Measurements from ENCODE around the gene IRF7. TPM values are rescaled to one million over a fixed set of nuclear protein-coding genes. Genes with fewer than 3 reads are reported as not detected.

IRF7 gene
- total RNA-seq, 1 donor from 2014 or later: 130 TPM

DNA sequence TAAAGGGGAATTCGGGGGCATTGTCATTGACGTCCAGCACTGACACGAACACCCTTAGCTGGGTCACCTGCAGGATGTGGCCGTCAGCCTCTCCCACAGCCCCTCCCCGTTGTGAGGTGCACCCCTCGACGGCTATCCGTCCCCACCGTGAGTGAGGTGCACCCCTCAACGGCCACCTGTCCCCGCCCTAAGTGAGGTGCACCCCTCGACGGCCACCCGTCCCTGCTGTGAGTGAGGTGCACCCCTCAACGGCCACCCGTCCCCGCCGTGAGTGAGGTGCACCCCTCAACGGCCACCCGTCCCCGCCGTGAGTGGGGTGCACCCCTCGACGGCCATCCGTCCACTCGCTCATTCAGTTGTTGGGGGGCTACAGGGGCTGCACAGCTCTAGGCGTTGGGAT is 6.1 kb upstream of the IRF7 start:
- intact Hi-C loops (cut with micrococcal nuclease): no loop called here

DNA sequence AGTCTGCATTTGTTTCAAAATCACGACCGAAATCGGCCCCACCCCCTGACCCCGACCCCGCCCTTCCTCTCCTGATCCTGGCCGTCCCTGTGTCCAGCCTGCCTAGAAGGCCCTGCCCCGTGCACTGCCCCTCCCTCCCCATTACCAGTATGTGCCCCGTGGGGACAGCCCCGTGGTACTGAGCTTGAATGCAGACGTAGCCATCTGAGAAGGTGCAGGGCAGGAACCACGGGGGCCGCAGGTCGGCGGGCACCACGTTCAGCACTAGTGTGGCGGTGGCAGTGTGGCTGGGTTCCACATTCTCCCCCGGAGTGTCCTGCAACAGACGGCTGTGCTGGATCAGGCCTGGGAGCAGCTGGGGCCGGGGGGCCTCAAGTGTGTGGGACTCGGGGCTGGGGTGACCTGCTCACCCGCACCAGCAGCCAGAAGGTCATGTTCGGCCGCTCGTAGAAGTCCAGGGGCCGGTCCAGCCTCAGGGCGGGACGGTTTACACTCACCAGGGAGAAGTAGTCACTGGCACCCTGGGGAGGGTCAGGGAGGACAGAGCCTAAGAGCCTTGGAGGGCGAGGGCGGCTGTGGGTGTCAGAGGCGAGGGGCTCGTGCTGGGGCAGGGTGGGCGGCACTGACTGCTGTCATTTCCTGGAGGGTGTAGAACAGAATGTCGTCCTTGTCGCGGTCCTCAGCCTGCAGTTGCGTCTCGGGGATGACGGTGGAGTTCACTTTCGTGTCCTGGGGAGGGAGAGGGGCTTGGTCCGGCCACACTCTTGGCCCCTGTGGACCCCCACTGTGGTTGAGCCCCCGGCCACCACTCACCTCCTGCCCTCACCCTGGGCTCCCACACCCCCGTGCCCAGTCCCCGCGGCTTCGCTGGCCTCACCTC is 5.4 kb upstream of the IRF7 start:
- intact Hi-C loops (cut with micrococcal nuclease): no loop called here

DNA sequence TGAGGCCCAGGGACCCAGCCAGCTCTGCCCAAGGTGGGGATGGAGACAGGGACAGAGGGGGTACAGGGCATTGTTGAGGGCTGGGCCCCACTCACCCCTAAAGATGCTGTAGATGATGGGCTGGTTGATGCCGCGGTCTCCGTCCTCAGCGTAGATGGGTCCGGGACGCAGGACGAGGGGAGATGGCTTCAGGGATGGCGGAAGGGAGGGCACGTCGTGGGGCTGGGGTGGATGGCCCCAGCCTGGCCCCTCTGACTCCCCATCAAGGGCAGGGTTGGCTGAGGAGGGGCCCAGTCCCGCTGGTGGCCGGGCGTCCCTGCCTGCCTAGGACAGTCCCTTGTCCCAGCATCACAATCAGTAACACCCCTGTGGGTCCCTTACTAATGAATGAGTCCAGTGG is 4.5 kb upstream of the IRF7 start:
- intact Hi-C loops (cut with micrococcal nuclease): no loop called here

DNA sequence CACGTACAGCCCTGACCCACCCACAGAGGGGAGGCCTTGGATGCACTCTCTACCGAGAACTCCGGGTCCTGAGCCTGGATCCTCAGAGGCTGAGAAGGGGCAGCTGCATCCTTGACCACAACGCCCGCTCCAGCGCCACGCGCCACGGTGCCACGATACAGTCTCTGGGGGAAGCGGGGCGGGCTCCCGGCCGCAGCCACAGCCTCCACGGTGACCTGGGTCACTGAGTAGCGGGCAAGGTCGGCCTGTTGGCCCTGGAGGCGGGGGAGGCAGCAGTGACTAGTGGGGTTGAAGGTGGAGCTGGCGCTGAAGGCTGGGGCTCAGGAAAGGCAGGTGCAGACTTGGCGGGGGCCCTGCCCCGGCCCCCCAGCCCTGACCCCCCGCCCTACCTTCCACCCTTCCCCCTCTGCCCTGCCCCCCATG is 3.9 kb upstream of the IRF7 start:
- intact Hi-C loops (cut with micrococcal nuclease): no loop called here

DNA sequence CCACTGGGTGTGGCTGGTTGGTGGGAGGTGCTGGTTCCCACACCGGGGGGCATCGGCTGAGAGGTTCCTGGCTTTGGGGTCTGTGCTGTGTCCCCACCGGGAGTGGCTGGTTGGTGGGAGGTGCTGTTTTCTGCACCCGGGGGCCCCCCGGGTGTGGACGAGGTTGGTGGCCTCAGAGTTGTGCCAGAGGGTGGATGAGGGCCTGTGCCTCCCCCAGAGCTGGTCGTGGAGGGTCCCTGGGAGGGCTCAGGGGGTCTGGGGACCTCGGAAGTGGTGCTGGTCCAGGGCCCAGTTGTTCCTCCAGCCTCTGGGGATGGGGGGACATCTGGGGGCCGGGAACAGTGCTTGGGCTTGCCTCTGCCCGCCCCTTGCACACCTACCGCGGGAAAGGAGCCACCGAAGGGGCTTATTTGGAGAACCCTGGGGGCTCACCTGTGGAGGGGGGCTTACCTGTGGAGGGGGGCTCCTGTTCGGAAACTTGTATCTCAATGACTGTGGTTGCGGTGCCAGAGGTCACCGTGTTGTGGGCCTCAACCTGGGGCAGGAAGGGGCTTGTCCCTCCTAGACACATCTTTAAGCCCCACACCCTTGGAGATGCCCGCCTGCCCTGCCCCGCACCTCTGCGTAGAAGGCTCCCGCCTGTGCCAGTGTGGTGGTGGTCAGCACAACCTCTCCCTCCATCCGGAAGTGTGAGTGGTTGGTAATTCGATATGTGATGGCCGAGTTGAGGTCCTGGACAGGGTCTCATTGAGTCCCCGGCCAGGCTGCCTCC is 3.3 kb upstream of the IRF7 start:
- intact Hi-C loops (cut with micrococcal nuclease): no loop called here

DNA sequence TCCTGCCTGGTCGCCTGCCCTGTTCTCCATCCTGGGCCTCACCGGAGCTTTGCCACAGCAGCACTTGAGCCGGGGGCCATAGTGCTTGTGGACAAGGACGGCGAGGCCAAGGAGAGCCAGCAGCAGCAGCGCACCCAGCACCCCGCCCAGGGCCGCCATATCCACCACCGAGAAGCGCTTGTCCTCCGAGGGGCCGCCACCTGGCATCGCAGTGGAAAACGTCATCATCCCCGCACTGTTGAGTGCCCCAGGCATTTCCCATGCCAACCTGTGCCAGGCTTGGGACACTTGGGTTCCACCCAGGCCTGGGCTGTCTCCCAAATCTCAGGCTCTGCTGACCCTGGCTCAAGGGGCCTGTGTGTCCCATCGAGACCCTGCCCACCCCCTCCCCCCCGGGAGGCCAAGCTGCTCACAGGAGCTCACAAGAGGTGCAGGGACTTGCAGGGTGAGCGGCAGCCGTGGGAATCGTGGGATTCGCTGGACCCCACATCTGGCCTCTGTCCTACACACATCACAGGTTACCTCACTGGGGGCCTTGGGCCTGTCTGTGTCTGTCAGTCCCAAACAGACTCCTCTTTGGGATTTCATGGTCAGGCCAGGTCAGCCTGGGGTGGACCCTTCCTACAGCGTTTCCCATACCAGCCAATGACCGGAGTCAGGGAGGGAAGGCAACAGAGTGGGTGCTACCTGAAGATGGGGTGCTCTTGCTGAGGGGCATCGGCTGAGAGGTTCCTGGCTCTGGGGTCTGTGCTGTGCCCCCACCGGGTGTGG is 2.3 kb upstream of the IRF7 start:
- intact Hi-C loops (cut with micrococcal nuclease): loop anchor here (2.0 kb wide), 1 partner anchor 179 kb away; no protein-coding TSS in a partner anchor

DNA sequence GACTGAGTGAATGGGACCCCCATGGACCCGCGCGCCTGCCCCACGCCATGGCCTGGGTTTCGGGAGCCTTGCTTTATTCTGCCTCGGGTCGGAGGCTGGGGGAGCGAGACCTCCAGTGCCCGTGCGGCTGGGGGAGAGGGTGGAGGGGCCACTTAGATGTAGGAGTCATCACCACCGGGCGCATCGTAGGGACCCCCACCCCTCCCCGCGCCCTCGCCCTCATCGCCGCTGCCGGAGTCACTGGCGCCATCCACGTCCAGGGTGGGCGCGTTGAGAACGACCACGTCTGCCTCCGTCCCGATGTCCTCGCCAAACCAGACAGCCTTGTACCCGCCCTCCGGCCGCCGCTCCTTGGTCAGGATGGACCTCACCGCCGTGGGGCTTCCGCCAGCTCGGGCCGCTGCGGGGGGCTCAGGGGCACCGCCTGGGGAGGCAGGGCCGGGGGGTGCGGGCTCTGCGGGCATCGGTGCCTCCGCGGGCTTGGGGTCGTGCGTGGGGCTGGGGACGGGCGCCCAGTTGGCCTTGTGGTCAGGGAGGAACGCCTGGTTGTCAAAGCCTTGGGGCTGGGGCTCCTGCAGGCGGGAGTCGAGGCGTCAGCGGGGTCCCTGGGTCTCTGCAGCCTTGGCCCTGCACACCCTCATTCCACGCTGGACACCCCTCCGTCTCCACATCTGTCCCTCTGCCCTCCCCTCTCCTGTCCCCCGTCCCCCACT is 1.6 kb upstream of the IRF7 start:
- intact Hi-C loops (cut with micrococcal nuclease): loop anchor here (2.0 kb wide), 1 partner anchor 179 kb away; no protein-coding TSS in a partner anchor

DNA sequence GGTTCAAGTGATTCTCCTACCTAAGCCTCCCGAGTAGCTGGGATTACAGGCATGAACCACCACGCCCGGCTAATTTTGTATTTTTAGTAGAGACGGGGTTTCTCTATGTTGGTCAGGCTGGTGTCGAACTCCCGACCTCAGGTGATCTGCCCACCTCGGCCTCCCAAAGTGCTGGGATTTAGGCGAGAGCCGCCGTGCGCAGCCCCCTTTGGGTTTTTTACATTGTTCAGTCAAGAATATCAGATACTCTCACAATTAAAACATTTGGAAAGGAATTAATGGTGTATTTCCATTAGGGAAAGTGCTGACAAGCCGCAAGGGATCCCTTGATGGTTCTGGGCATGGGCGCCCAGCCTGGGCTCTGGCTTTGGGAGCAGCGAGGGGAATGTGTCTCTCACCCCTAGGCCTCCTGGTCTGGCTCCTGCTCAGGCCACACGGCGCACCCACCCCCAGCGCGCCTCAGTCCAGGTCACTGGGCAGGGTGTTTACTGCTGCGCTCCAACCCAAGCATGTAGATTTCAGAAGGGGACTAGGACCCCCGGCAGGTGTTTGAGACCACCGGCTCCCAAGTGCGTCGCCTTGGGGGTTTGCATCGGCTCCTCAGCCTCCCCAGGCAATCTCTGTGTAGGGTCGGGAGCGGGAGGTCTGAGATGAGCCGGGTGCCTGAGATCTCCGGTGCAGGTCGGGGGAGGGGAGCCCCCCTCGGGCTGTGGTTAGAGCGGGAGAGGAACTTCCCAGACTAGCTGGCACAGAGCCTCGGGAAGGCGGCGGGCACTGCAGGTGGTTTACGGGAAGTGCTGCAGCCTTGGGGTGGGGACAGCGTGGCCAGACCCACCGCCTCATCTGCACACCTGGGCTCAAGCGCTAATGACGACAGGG is 809 bp upstream of the IRF7 start:
- intact Hi-C loops (cut with micrococcal nuclease): loop anchor here (1.0 to 2.0 kb wide), 7 partner anchors 28 to 180 kb away; partner anchors contain the start of genes HRAS, LMNTD2, PHRF1 and RASSF7

DNA sequence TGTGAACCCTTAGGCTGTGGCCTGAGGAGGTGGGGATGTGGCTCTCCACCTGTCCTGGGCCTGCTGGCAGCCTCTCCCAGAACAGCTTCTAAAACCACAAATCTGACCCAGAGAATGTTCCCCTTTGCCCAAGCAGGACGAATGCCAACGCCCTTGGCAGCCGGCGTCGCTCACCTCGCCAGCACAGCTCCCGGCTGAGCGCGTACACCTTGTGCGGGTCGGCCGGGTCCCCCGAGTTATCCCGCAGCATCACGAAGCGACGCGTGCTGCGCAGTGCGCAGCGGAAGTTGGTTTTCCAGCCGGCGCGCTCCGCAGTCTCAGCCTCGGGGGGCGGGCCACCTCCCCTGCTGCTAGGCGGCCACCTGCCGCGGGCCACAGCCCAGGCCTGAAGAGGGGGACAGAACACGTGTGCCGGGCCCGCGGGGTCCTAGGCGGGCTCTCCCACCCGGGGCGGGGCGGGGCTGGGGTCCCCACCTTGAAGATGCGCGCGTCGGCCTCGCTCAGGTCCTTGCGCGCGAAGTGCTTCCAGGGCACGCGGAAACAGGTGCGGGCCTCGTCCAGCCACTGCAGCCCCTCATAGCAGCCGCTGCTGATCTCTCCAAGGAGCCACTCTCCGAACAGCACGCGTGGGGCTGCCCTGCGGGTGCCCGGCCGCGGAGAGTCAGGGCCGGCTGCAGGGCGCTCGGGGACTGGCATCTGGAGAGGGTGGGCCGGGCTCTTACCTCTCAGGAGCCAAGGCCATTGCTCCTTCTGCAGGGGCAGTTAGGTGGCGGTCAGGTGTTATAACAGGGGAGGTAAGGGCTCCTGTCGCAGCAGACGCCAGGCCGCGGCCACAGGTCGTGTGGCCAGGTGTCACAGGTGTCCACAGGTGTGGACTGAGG is 887 bp downstream of the IRF7 start:
- intact Hi-C loops (cut with micrococcal nuclease): loop anchor here (1.0 to 2.0 kb wide), 2 partner anchors 80 to 132 kb away; partner anchors contain the start of genes DEAF1, TALDO1 and TMEM80

DNA sequence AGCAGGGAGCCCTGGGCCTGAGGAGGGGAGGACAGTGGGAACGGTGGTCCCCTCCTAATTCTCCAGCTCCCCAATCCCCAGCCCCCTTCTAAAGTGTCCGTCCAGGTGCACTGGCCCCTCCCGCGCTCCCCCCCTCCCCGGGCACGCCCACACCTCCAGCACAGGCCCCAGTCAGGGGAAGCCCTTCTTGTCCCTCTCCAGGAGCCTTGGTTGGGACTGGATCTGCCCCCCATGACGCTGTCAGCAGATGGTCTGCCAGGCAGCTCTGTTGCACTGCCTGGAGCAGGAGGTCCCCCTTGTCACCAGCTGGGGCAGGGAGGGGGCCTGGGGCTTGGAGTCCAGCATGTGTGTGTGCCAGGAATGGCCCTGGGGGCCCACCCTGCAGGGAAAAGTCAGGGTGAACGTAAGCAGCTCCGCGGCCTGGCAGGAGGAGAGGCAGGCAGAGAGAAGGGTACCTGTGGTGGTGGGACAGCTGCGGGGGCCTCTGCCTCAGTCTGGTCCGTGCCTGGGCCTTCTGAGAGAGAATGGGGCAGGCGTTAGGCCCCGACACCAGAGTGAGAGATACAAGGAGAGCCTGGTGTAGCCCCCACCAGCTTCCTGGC is 1.6 kb downstream of the IRF7 start:
- intact Hi-C loops (cut with micrococcal nuclease): loop anchor here (2.0 kb wide), 1 partner anchor 133 kb away; the partner anchor contains the start of gene TALDO1

DNA sequence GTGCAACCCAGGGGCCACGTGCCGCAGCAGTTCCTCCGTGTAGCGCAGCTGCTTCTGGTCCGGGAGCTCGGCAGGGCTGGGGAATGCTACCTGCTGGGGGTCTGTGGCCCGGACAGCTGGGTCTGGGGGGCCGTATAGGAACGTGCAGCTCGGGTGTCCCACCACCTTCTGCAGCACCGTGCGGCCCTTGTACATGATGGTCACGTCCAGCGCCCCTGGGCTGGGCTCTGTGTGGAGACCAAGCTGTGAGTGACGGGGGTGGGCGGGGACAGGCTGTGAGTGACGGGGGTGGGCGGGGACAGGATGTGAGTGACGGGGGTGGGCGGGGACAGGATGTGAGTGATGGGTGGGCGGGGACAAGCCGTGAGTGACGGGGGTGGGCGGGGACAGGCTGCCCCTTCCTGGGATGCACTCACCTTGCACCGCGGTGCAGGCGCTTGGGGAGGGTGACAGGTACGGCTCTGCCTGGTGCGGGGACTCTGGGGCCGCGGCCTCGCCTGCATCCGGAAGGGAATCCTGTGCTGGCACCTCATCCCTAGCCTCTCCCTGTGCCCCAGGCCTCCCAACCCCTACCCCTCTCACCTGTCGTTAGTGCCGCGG is 2.3 kb downstream of the IRF7 start:
- intact Hi-C loops (cut with micrococcal nuclease): no loop called here

DNA sequence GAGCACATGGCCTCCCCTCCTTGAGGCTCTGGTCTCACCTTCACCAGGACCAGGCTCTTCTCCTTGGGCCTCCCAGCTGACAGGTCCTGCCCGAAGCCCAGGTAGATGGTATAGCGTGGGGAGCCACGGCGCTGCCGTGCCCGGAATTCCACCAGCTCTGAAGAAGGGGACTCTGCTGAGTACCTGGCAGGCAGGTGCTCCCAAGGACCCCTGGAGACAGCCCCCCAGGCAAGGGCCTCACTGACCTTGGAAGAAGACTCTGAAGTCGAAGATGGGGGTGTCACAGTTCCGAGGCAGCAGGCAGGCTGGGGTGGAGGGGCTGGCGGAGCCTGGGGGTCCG is 2.8 kb downstream of the IRF7 start:
- intact Hi-C loops (cut with micrococcal nuclease): no loop called here

DNA sequence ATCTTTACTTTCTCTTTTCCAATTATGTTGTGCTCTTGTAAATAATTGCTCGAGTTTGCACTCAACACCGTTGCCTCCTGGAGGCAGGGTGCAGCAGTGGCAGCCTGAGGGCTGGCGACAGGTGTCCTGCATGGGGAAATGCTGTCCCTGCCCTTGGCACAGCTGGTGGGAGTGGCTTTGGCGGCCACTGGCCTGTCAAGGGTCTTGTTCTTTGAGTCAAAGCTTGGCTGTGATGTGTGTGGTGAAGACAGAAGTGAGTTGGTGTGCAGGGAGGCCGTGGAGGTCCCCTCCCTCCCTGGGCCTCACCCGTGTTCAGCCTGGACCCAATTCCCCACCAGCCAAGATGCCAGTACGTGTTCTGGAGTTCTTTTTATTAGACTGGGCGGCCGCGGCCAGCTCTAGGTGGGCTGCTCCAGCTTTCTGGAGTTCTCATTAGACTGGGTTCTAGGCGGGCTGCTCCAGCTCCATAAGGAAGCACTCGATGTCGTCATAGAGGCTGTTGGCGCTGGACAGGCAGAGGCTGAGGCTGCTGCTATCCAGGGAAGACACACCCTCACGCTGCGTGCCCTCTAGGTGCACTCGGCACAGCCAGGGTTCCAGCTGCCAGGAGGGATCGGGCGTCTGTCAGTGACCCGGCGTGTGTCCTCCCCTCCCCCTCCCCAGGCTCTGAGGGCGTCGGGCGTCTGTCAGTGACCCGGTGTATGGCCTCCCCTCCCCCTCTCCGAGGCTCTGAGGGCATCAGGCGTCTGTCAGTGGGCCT is 3.4 kb downstream of the IRF7 start:
- intact Hi-C loops (cut with micrococcal nuclease): no loop called here

DNA sequence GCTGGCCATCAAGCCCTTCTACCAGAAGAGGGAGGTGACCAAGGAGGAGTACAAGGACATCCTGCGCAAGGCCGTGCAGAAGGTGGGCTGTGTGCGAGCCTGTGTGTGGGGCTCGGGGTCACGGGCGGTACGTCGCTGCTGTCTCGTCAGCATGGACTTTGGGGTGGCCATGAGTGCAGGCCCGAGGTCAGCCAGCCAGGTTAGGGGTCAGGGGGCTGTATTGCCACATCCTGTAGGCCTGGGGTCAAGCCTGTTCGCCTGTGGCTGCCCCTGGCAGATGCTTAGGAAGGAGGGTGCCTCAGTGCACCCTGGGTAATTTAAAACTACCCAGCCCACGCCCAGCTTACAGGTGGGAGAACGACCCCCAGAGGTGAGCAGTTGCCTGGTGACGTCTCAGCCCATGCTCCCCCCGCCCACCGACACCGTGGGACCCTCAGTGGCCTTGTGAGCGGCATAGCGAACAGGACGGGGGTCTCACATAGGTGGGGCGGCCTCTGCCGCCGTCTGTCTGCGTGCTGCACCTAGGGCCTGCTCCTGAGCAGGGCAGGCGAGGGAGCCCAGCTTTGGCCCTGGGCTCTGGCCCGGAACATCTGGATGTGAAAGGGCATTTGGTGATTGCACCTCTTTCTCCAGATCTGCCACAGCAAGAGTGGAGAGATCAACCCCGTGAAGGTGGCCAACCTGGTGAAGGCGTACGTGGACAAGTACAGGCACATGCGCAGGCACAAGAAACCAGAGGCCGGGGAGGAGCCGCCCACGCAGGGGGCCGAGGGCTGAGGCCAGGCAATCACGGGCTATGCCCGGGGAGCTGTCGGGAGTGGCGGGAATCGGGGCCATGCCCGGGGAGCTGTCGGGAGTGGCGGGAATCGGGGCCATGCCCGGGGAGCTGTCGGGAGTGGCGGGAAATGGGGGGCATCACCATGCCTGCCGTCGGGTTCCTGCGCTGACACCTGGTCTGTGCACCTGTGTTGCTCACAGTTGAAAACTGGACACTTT is 4.5 kb downstream of the IRF7 start:
- intact Hi-C loops (cut with micrococcal nuclease): no loop called here

DNA sequence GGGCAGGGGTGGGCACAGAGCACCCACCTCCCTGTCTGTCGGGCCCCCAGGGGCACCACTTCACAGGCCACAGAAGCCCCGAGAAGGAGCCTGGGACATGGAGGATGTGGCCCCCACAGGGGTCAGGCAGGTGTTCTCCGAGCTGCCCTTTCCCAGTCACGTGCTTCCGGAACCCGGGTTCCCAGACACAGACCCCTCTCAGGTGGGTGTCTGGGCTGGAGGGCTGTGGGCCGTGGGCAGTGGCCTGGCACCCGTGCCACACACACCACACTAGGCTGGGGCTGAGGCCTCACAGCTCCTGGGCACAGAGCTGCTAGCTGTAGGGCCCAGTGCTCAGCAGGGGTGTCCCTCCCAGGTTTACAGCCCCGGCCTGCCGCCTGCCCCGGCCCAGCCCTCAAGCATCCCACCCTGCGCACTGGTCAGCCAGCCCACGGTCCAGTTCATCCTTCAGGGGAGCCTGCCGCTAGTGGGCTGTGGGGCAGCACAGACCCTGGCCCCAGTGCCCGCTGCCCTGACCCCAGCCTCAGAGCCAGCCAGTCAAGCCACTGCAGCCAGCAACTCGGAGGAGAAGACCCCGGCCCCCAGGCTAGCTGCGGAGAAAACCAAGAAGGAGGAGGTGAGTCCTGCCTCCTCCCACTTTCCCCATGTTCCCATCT is 5.5 kb downstream of the IRF7 start:
- intact Hi-C loops (cut with micrococcal nuclease): no loop called here

Data from T-helper 1 cell treated with Interleukin-12 subunit alpha and Interleukin-12 subunit beta and Interleukin-4 antibody, amounts not matched to agents 30 ng/mL and 1 ng/mL, for 36 hours (primary cell).